Mammary epithelial cell (primary cell): ENCODE measurements around the gene PRTFDC1.

Source experiments
- EZH2 ChIP-seq: IDR thresholded peaks from 2 replicates; pipeline ENCODE4 v1.6.1; 2012; ENCODE audit warnings: low read length, inconsistent platforms, borderline replicate concordance
- TF ChIP-seq, protein P1 (sequence below), 2 donors: IDR thresholded peaks in 1 of 2; conservative IDR thresholded peaks in 1 of 2; 2 replicates each; pipeline ENCODE4 v1.5.1; 2011 to 2012; ENCODE audit warnings: inconsistent platforms in 2 of 2, low read length in 2 of 2, mild to moderate bottlenecking in 2 of 2, control low read depth in 1 of 2, low read depth in 1 of 2; ENCODE audit not compliant: insufficient read depth in 1 of 2; ENCODE audit errors: extremely low read depth in 1 of 2

GRCh38 chr10:24928163-24928562 lies 24.2 kb downstream of the PRTFDC1 start:
- TF ChIP-seq, protein P1, sequence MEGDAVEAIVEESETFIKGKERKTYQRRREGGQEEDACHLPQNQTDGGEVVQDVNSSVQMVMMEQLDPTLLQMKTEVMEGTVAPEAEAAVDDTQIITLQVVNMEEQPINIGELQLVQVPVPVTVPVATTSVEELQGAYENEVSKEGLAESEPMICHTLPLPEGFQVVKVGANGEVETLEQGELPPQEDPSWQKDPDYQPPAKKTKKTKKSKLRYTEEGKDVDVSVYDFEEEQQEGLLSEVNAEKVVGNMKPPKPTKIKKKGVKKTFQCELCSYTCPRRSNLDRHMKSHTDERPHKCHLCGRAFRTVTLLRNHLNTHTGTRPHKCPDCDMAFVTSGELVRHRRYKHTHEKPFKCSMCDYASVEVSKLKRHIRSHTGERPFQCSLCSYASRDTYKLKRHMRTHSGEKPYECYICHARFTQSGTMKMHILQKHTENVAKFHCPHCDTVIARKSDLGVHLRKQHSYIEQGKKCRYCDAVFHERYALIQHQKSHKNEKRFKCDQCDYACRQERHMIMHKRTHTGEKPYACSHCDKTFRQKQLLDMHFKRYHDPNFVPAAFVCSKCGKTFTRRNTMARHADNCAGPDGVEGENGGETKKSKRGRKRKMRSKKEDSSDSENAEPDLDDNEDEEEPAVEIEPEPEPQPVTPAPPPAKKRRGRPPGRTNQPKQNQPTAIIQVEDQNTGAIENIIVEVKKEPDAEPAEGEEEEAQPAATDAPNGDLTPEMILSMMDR (conservative IDR thresholded peaks at IDR 0.05 in 1 of 2, IDR thresholded peaks at IDR 0.05 in 1 of 2; ENCODE audit: extremely low read depth in 1 of 2, insufficient read depth in 1 of 2, low read depth in 1 of 2, low read length in 2 of 2) = no peak
- no peak for TF ChIP-seq EZH2
